ENCODE measurements around the gene ID3. TPM values are rescaled to one million over a fixed set of nuclear protein-coding genes. Genes with fewer than 3 reads are reported as not detected.

ID3 gene
- total and polyA plus RNA-seq, 2 of the 8 experiments (the other 6 are each of a cell fraction or from before 2014, with no cell fraction given), result 240 to 304 TPM

DNA sequence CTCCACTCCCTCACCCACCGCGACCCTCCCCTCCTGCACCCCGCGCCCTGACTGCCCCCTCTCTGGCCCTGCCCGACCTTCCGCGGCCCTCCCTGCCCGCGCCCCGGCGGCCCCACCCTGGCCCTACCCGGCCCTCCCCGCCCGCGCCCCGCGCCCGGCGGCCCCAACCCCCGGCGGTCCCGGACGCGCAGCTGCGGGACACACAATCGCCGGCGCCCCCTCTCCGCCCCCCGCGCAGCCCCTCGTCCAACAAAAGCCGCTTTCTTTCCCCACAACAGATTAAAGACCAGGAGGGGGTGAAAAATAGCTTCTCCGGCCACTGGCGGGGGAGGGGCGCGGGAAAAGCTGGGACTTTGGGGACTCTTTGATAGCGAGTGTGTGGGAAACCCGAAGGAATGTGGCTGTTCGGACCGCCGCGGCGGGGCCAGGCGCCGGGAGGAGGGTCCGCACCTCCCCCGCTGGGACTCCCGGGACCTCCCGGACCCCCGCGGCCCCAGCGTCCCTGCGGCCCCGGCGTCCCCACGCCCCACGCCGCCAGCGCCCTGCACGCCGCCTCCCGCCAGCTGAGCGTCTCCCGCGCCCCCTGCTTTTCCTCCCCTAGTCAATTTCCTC lies 8.8 kb upstream of the ID3 start (continued):
- TF ChIP-seq, protein P1, sequence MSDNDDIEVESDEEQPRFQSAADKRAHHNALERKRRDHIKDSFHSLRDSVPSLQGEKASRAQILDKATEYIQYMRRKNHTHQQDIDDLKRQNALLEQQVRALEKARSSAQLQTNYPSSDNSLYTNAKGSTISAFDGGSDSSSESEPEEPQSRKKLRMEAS (IDR thresholded peaks at IDR 0.05), result no peak

Data from H1 (cell line).